Neural cell (in vitro differentiated cells): ENCODE data around the gene AQP10.

Experiments
- CTCF ChIP-seq: fragments of 450-650 bp; IDR thresholded peaks from 2 replicates; pipeline ENCODE4 v1.5.1; 2014; ENCODE audit warnings: antibody characterized with exemption, mild to moderate bottlenecking, moderate library complexity; ENCODE audit not compliant: poor library complexity, severe bottlenecking
- EZH2 ChIP-seq: fragments of 200-600, 300-800 bp; shearing (Covaris generic), sonication (generic); IDR thresholded peaks from 2 replicates; pipeline ENCODE4 v1.6.1; 2014; ENCODE audit warnings: antibody characterized with exemption, low read length, borderline replicate concordance, mild to moderate bottlenecking; ENCODE audit not compliant: insufficient read depth, poor library complexity, severe bottlenecking

GRCh38 chr1:154360288-154360687, 39.4 kb downstream of the AQP10 start:
- no peak for TF ChIP-seq CTCF
- no peak for TF ChIP-seq EZH2
